Testis (tissue), 3 donors: ENCODE data around the gene GAB2. TPM values are rescaled to one million over a fixed set of nuclear protein-coding genes. Genes with fewer than 3 reads are reported as not detected.

Experiments used
- DNase-seq: peaks from one replicate; pipeline ENCODE4 v3.0.0-alpha.2; 2019
- H3K27ac ChIP-seq, 2 donors: fragments of 200-600 bp; sonication (generic); one replicate each; pipeline ENCODE4 v1.5.1; 2019
- H3K27me3 ChIP-seq: fragments of 200-600 bp; sonication (generic); one replicate; pipeline ENCODE4 v1.5.1; 2019
- H3K36me3 ChIP-seq: fragments of 200-600 bp; sonication (generic); one replicate; pipeline ENCODE4 v1.5.1; 2017; ENCODE audit warnings: low read depth; ENCODE audit errors: missing control alignments
- H3K4me1 ChIP-seq: fragments of 200-600 bp; sonication (generic); one replicate; pipeline ENCODE4 v1.5.1; 2019
- H3K4me3 ChIP-seq, 2 donors: fragments of 200-600 bp; sonication (generic); one replicate each; pipeline ENCODE4 v1.5.1; 2017 to 2019
- H3K9me3 ChIP-seq: fragments of 200-600 bp; sonication (generic); one replicate; pipeline ENCODE4 v1.5.1; 2017
- CTCF ChIP-seq, 3 experiments: fragments of 450-650 bp in 2 of 3; fragments of 200-600 bp in 1 of 3; sonication (generic) in 1 of 3; IDR thresholded peaks; one replicate each; pipeline ENCODE4 v1.5.1; 2016 to 2019; ENCODE audit warnings: antibody characterized with exemption in 3 of 3, mild to moderate bottlenecking in 2 of 3, moderate library complexity in 1 of 3
- POLR2A ChIP-seq: fragments of 450-650 bp; IDR thresholded peaks from one replicate; pipeline ENCODE4 v1.6.1; 2017; ENCODE audit warnings: antibody characterized with exemption, mild to moderate bottlenecking, moderate library complexity
- WGBS, 2 donors: methylation state at CpG; one replicate each; pipeline ENCODE4 v1.1.5; 2018; 5-methylcytosine and 5-hydroxymethylcytosine counted together
- intact Hi-C: fragments of 100-400 bp; cut with DNase I; formaldehyde crosslinking; loops from one replicate; pipeline ENCODE4 v1.15.1; 2023; ENCODE audit warnings: low total_unique reads
- polyA plus RNA-seq: library from polyadenylated mRNA; stranded (reverse); fragments of 350-450 nt; fragmentation: Illumina TruSeq; extraction: RNeasy Lipid Tissue Mini Kit (QIAGEN cat#74804); gene quantifications from one replicate; pipeline ENCODE4 v1.2.3, GENCODE V29; 2014; ENCODE audit warnings: low read depth, low replicate concordance; ENCODE audit not compliant: insufficient read depth
- total RNA-seq, 2 donors: library from RNA; depleted of rRNA; stranded (reverse); fragments of >200 nt; gene quantifications; one replicate each; pipeline ENCODE4 v1.2.3, GENCODE V29; 2016

Gene GAB2
- total and polyA plus RNA-seq, 3 donors from 2014 or later, result 9.2 to 14.3 (median 10.9) TPM

DNA sequence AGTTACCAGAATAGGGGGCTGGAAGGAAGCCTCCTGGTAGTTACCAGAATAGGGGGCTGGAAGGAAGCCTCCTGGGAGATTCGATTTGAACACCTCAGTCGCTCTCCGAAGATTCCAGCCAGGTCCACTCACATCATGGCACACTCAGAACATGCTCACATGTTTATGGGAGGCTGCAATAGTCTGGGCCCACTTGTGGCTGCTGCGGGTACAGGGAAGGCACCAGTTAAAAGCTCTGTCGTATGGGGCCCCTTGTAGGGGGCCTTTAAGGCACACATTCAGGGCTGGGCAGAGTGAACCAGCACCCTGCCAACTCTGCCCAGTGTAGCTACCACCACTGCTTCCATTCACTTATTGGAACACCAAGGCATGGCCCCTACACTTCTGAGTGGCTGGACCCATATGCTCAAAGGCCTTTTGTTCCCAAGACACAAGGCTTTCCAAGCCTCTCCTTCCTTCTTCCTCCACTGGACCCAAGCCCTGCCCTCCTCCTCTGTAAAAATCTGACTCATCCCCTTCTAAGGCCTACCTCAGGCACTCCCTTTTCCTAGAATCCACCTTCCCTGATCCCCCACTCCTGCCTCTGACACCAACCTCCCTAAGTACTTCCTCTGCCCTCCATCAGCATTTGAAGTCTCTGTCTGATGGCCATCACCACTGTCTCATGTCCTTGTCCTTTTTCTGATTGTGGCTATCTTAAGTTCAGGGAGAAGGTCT lies 200.9 kb downstream of the GAB2 start:
- no peak for DNase-seq
- Histone ChIP-seq H3K4me1 (no peaks in the 10 kb centered on the region), H3K4me3 (no peak overlapping the region), H3K27ac (no peak overlapping the region), H3K9me3 (no peaks in the 10 kb centered on the region), H3K27me3 (no peaks in the 10 kb centered on the region), H3K36me3 (no peaks in the 10 kb centered on the region)
- WGBS, 2 donors, result 89 to 91% methylated on average over 3 to 5 of the region's 5 CpGs
- TF ChIP-seq CTCF (IDR thresholded peaks at IDR 0.05), result no peak
- intact Hi-C loops, result no loop called here

GRCh38 chr11:78216021-78216420 lies 201.6 kb downstream of the GAB2 start:
- WGBS, 2 donors, result 75 to 100% methylated on average over 1 to 3 of the region's 3 CpGs
- no peak overlapping the region for H3K27ac ChIP-seq
- no peaks in the 10 kb centered on the region for H3K36me3 ChIP-seq
- no peaks in the 10 kb centered on the region for H3K27me3 ChIP-seq
- intact Hi-C loops, result no loop called here
- no peak for TF ChIP-seq CTCF (IDR thresholded peaks at IDR 0.05)
- no peak for TF ChIP-seq POLR2A
- H3K4me3 ChIP-seq, result no peak overlapping the region
- H3K9me3 ChIP-seq, result no peaks in the 10 kb centered on the region
- no peaks in the 10 kb centered on the region for H3K4me1 ChIP-seq
- DNase-seq, result no peak

DNA sequence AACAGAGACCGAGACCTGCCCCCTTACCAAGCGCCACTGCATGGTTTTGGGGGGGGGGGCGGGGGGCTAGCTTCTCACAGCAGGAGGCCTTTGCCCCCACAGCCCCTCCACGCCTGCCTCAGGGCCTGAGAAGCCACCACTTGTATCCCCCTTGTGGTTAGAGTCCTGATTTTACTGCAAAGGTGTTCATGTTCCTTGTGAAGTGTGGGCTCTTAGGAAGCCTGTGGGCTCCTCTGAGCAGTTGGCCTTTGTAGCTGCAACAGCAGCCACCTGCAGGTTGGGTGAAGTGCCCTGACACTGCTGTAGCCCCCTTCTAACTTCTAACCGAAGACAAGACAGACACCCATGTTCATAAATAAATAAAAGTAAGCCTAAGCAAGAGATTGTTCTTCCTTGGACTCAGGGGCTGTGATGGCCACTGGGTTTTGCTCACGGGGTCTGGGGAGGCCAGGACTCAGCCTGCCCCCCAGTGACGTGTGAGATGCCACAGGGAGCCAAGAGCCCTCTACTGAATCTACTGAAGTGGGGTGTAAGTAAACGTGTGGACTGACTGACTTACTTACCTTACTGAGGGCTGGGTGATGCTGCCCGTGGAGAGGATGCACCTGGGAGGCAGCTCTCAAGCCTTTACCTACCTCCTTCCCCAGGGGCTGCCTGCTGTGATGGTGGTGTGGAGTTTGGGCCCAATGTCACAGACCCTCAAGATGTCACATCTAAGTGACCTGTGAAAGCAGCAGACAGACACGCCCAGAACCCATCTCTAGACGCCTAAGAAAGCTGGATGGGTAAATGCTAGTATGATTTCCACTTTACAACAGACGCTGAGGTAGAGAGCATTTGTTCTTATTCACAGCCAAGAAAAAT lies 203.1 kb downstream of the GAB2 start:
- no peaks in the 10 kb centered on the region for H3K4me1 ChIP-seq
- no peak overlapping the region for H3K27ac ChIP-seq
- H3K36me3 ChIP-seq, result peaks cover 2% of the 10 kb centered on the region
- 71 to 81% methylated on average over 6 to 12 of the region's 12 CpGs for WGBS, 2 donors
- H3K9me3 ChIP-seq, result no peaks in the 10 kb centered on the region
- no peak for DNase-seq
- no peak overlapping the region for H3K4me3 ChIP-seq
- intact Hi-C loops, result no loop called here
- H3K27me3 ChIP-seq, result no peaks in the 10 kb centered on the region
- TF ChIP-seq POLR2A (no peak), CTCF (IDR thresholded peaks at IDR 0.05) (no peak)

- Histone ChIP-seq H3K27ac (no peak overlapping the region), H3K36me3 (peaks cover 5% of the 10 kb centered on the region), H3K4me3 (no peak overlapping the region), H3K9me3 (no peaks in the 10 kb centered on the region), H3K27me3 (no peaks in the 10 kb centered on the region), H3K4me1 (no peaks in the 10 kb centered on the region)
- intact Hi-C loops, result no loop called here
- TF ChIP-seq POLR2A (no peak), CTCF (IDR thresholded peaks at IDR 0.05) (no peak)
- no peak for DNase-seq
- WGBS, 2 donors, result 78 to 80% methylated on average over 5 to 8 of the region's 8 CpGs
These were observed 203.9 kb downstream of the GAB2 start for GRCh38 chr11:78213526-78214330.
